CD14-positive monocyte (primary cell): ENCODE data around the gene ACKR1. TPM values are rescaled to one million over a fixed set of nuclear protein-coding genes. Genes with fewer than 3 reads are reported as not detected.

Experiments used
- DNase-seq, 3 donors: peaks; one replicate each; pipeline ENCODE4 v3.0.0-alpha.2; 2011 to 2022
- H2AFZ ChIP-seq: 2 replicates; pipeline ENCODE4 v1.6.0; 2012; ENCODE audit warnings: mild to moderate bottlenecking, low read depth, low read length, inconsistent platforms; ENCODE audit not compliant: insufficient read depth, poor library complexity, severe bottlenecking
- H3K27ac ChIP-seq, 2 donors: 1 replicate in 1 of 2; 2 replicates in 1 of 2; pipeline ENCODE4 v1.5.1; 2012 to 2013; ENCODE audit warnings: low read length in 2 of 2, control low read depth in 1 of 2, inconsistent platforms in 1 of 2, low read depth in 1 of 2, mild to moderate bottlenecking in 1 of 2
- H3K27me3 ChIP-seq, 2 donors: one replicate each; pipeline versions ENCODE4 v1.6.0 to v1.6.1; 2011 to 2013; ENCODE audit warnings: low read length in 2 of 2; ENCODE audit not compliant: control insufficient read depth in 2 of 2, insufficient read depth in 2 of 2
- H3K36me3 ChIP-seq, 2 donors: replicated peaks in 1 of 2; 1 replicate in 1 of 2; 2 replicates in 1 of 2; pipeline versions ENCODE4 v1.5.1 to v1.6.1; 2012 to 2013; ENCODE audit warnings: low read length in 2 of 2, control low read depth in 1 of 2, inconsistent platforms in 1 of 2, mild to moderate bottlenecking in 1 of 2; ENCODE audit not compliant: insufficient read depth in 2 of 2, control insufficient read depth in 1 of 2
- H3K4me1 ChIP-seq, 2 donors: 1 replicate in 1 of 2; 2 replicates in 1 of 2; pipeline versions ENCODE4 v1.5.1 to v1.6.1; 2012 to 2013; ENCODE audit warnings: low read length in 2 of 2, control low read depth in 1 of 2, inconsistent platforms in 1 of 2, mild to moderate bottlenecking in 1 of 2, moderate library complexity in 1 of 2; ENCODE audit not compliant: insufficient read depth in 2 of 2, control insufficient read depth in 1 of 2
- H3K4me2 ChIP-seq: replicated peaks from 2 replicates; pipeline ENCODE3; 2012; ENCODE audit warnings: low read length, moderate library complexity, mild to moderate bottlenecking; ENCODE audit not compliant: poor library complexity, severe bottlenecking; ENCODE audit errors: extremely low read depth
- H3K4me3 ChIP-seq, 3 experiments: fragments of 200-600 bp in 1 of 3; sonication (generic) in 1 of 3; replicated peaks in 1 of 3; 1 replicate in 2 of 3; 2 replicates in 1 of 3; pipeline ENCODE4 v1.5.1; 2011 to 2013; ENCODE audit warnings: low read length in 3 of 3, mild to moderate bottlenecking in 3 of 3, control low read depth in 2 of 3, low read depth in 2 of 3, inconsistent platforms in 1 of 3, moderate library complexity in 1 of 3
- H3K79me2 ChIP-seq: 2 replicates; pipeline ENCODE4 v1.6.0; 2012; ENCODE audit warnings: mild to moderate bottlenecking, control low read depth, inconsistent platforms, low read length, moderate library complexity; ENCODE audit not compliant: insufficient read depth
- H3K9ac ChIP-seq: 2 replicates; pipeline ENCODE4 v1.6.0; 2017; ENCODE audit warnings: low read length, mild to moderate bottlenecking; ENCODE audit not compliant: insufficient read depth, poor library complexity, severe bottlenecking
- H3K9me3 ChIP-seq, 2 donors: replicated peaks in 1 of 2; 1 replicate in 1 of 2; 2 replicates in 1 of 2; pipeline versions ENCODE4 v1.5.1 to v1.6.1; 2012 to 2013; ENCODE audit warnings: low read length in 2 of 2, control low read depth in 1 of 2; ENCODE audit not compliant: control insufficient read depth in 1 of 2, insufficient read depth in 1 of 2
- H4K20me1 ChIP-seq: 2 replicates; pipeline ENCODE4 v1.6.0; 2012; ENCODE audit warnings: mild to moderate bottlenecking, low read length, control low read depth, moderate library complexity; ENCODE audit not compliant: insufficient read depth
- H3K27ac Mint-ChIP-seq, 7 donors: one replicate each; pipeline ENCODE4 v1.8.0; 2020; ENCODE audit warnings: mild to moderate bottlenecking in 7 of 7, mixed read lengths in 7 of 7, moderate library complexity in 6 of 7, inconsistent platforms in 2 of 7
- H3K27me3 Mint-ChIP-seq, 3 donors: one replicate each; pipeline ENCODE4 v1.8.0; 2021 to 2022; ENCODE audit warnings: low read depth in 3 of 3, mild to moderate bottlenecking in 3 of 3, mixed read lengths in 3 of 3, moderate library complexity in 3 of 3, inconsistent platforms in 1 of 3
- H3K36me3 Mint-ChIP-seq, 2 donors: one replicate each; pipeline ENCODE4 v1.8.0; 2020; ENCODE audit warnings: mixed read lengths in 2 of 2, inconsistent platforms in 1 of 2, mild to moderate bottlenecking in 1 of 2
- H3K4me1 Mint-ChIP-seq: one replicate; pipeline ENCODE4 v1.8.0; 2020; ENCODE audit warnings: mild to moderate bottlenecking, mixed read lengths
- H3K4me3 Mint-ChIP-seq, 2 donors: one replicate each; pipeline ENCODE4 v1.8.0; 2020; ENCODE audit warnings: mild to moderate bottlenecking in 2 of 2, mixed read lengths in 2 of 2, moderate library complexity in 1 of 2
- H3K9me3 Mint-ChIP-seq, 7 donors: one replicate each; pipeline ENCODE4 v1.8.0; 2020 to 2022; ENCODE audit warnings: mixed read lengths in 7 of 7, mild to moderate bottlenecking in 6 of 7, moderate library complexity in 6 of 7, inconsistent platforms in 2 of 7
- WGBS: methylation state at CpG from one replicate; pipeline ENCODE4 v1.1.5; 2013; ENCODE audit warnings: missing lambda C conversion rate; ENCODE audit not compliant: insufficient coverage; 5-methylcytosine and 5-hydroxymethylcytosine counted together
- intact Hi-C, 2 donors: fragments of 100-400 bp; cut with micrococcal nuclease; formaldehyde crosslinking; loops; one replicate each; pipeline versions ENCODE4 v1.15.0 to v1.15.1; 2023
- polyA plus RNA-seq, 3 donors: library from polyadenylated mRNA; depleted of rRNA in 1 of 3; unstranded in 2 of 3; stranded (reverse) in 1 of 3; fragments of 300-500 nt in 2 of 3; fragments of >200 nt in 1 of 3; fragmentation: Illumina TruSeq in 2 of 3; gene quantifications; 1 replicate in 2 of 3; 2 replicates in 1 of 3; pipeline ENCODE4 v1.2.3, GENCODE V29; 2012 to 2021
- TF ChIP-seq, protein P1 (sequence below): fragments of 200-600 bp; IDR thresholded peaks from one replicate; pipeline ENCODE4 v1.8.0; 2022; ENCODE audit warnings: antibody characterized with exemption, mild to moderate bottlenecking

The ACKR1 gene
- polyA plus RNA-seq, 3 donors: 0.14 TPM; not detected in 2

DNA sequence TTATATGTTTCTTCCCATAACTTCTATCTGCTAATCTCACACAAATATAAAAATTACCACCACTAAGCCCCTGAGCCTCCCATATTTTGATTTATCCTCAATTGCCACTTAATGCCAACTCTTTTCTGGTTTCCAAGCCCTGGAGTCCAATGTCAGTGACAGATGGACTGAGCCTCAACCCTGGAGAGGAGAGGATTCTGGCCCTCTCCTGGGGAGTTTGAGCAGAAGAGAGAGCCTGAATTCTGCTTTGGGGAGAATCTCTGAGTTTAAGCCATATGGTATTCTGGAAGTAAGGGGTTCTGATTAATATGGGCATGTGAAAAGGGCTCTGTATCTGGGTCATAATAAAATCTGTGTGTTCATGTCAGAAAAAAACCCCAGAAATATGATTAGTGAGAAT is 24.8 kb upstream of the ACKR1 start:
- no peak overlapping the region for H3K9ac ChIP-seq
- H3K27ac ChIP-seq: no peak overlapping the region
- Mint-ChIP-seq H3K36me3 (no peaks in the 10 kb centered on the region), H3K9me3 (no peaks in the 10 kb centered on the region), H3K4me1 (peaks cover under 1% of the 10 kb centered on the region), H3K4me3 (peak overlapping the region in 1 of 2 donors; percentile 31), H3K27me3 (peaks cover 18 to 33% (median 22%) of the 10 kb centered on the region in 3 donors), H3K27ac (no peak overlapping the region)
- peaks cover 12 to 19% of the 10 kb centered on the region in 2 donors for H3K27me3 ChIP-seq
- no peaks in the 10 kb centered on the region for H3K9me3 ChIP-seq
- no peaks in the 10 kb centered on the region for H3K36me3 ChIP-seq
- H3K79me2 ChIP-seq: no peaks in the 10 kb centered on the region
- no peak overlapping the region for H3K4me3 ChIP-seq
- intact Hi-C loops: no loop called here
- H4K20me1 ChIP-seq: no peaks in the 10 kb centered on the region
- no peak overlapping the region for H2AFZ ChIP-seq
- H3K4me1 ChIP-seq: no peaks in the 10 kb centered on the region
- TF ChIP-seq, protein P1, sequence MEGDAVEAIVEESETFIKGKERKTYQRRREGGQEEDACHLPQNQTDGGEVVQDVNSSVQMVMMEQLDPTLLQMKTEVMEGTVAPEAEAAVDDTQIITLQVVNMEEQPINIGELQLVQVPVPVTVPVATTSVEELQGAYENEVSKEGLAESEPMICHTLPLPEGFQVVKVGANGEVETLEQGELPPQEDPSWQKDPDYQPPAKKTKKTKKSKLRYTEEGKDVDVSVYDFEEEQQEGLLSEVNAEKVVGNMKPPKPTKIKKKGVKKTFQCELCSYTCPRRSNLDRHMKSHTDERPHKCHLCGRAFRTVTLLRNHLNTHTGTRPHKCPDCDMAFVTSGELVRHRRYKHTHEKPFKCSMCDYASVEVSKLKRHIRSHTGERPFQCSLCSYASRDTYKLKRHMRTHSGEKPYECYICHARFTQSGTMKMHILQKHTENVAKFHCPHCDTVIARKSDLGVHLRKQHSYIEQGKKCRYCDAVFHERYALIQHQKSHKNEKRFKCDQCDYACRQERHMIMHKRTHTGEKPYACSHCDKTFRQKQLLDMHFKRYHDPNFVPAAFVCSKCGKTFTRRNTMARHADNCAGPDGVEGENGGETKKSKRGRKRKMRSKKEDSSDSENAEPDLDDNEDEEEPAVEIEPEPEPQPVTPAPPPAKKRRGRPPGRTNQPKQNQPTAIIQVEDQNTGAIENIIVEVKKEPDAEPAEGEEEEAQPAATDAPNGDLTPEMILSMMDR: no peak
- DNase-seq: no peak
- no peak overlapping the region for H3K4me2 ChIP-seq

DNA sequence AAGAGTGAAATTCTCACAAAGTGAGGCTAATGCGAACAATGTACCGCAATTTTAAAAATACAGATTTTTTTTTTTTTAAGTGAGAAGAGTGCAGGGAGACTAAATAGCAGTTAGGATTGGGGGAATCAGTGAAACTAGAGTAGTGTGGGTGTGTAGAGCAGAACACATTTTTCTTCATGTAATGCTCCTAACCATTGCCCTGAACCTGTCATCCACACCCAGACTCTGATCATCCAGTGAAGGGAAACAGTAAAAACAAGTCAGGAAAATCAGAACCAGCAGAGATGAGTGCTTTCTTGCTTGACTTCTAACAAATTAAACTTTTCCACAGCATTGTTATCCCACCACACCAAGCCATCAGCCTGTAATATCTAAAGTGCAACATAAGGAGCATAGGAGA is 24.2 kb upstream of the ACKR1 start:
- Histone ChIP-seq H3K9me3 (no peaks in the 10 kb centered on the region), H3K27ac (no peak overlapping the region), H3K4me1 (no peaks in the 10 kb centered on the region), H3K79me2 (no peaks in the 10 kb centered on the region), H4K20me1 (no peaks in the 10 kb centered on the region), H3K9ac (no peak overlapping the region), H3K36me3 (no peaks in the 10 kb centered on the region), H3K4me3 (no peak overlapping the region), H3K27me3 (peaks cover 12 to 25% of the 10 kb centered on the region in 2 donors), H3K4me2 (no peak overlapping the region), H2AFZ (no peak overlapping the region)
- TF ChIP-seq, protein P1: no peak
- intact Hi-C loops: no loop called here
- no peak for DNase-seq
- WGBS: 100% methylated on average over 1 of the region's 2 CpGs
- H3K27me3 Mint-ChIP-seq: peaks cover 18 to 35% (median 23%) of the 10 kb centered on the region in 3 donors
- no peaks in the 10 kb centered on the region for H3K9me3 Mint-ChIP-seq
- H3K4me1 Mint-ChIP-seq: no peaks in the 10 kb centered on the region
- H3K4me3 Mint-ChIP-seq: no peak overlapping the region
- H3K27ac Mint-ChIP-seq: no peak overlapping the region
- no peaks in the 10 kb centered on the region for H3K36me3 Mint-ChIP-seq
